GM12891 (cell line): ENCODE results near the gene ZNHIT3.

Experiments used
- POLR2A ChIP-seq: IDR thresholded peaks from 2 replicates; pipeline ENCODE4 v1.6.1; 2011; ENCODE audit warnings: low read depth, low read length, control low read depth
- POLR2AphosphoS5 ChIP-seq: IDR thresholded peaks from 2 replicates; pipeline ENCODE4 v1.6.1; 2011; ENCODE audit warnings: low read depth, low read length, control low read depth

GRCh38 chr17:36510636-36511035, 24.2 kb downstream of the ZNHIT3 start:
- TF ChIP-seq POLR2A (no peak), POLR2AphosphoS5 (no peak)
